Esophagus muscularis mucosa (tissue), 4 donors: ENCODE measurements around the gene ACVRL1. TPM values are rescaled to one million over a fixed set of nuclear protein-coding genes. Genes with fewer than 3 reads are reported as not detected.
A peak's percentile ranks its signal among the peaks of the same experiment; 100 is the strongest.

ENCODE experiments used
- DNase-seq: peaks from one replicate; pipeline ENCODE4 v3.0.0-alpha.2; 2017; ENCODE audit errors: extremely low spot score
- H3K27ac ChIP-seq, 4 donors: fragments of 200-600 bp; sonication (generic); replicated peaks in 1 of 4; 1 replicate in 3 of 4; 2 replicates in 1 of 4; pipeline ENCODE4 v1.5.1; 2016 to 2019; ENCODE audit warnings: mild to moderate bottlenecking in 1 of 4
- H3K27me3 ChIP-seq, 4 donors: fragments of 200-600 bp; sonication (generic); one replicate each; pipeline versions ENCODE4 v1.5.1 to v1.6.0; 2016 to 2019
- H3K36me3 ChIP-seq, 4 donors: fragments of 200-600 bp; sonication (generic); one replicate each; pipeline ENCODE4 v1.5.1; 2016 to 2019
- H3K4me1 ChIP-seq, 4 donors: fragments of 200-600 bp; sonication (generic); one replicate each; pipeline ENCODE4 v1.5.1; 2016 to 2019
- H3K4me3 ChIP-seq, 4 donors: fragments of 200-600 bp; sonication (generic); 1 replicate in 2 of 4; 2 replicates in 2 of 4; pipeline ENCODE4 v1.5.1; 2016 to 2019; ENCODE audit warnings: mild to moderate bottlenecking in 4 of 4, moderate library complexity in 1 of 4
- H3K9me3 ChIP-seq, 4 donors: fragments of 200-600 bp; sonication (generic); 1 replicate in 3 of 4; 2 replicates in 1 of 4; pipeline ENCODE4 v1.5.1; 2016 to 2019
- CTCF ChIP-seq, 3 experiments: fragments of 200-600 bp in 2 of 3; fragments of 450-650 bp in 1 of 3; sonication (generic) in 2 of 3; IDR thresholded peaks; one replicate each; pipeline ENCODE4 v1.5.1; 2017 to 2019; ENCODE audit warnings: antibody characterized with exemption in 3 of 3, mild to moderate bottlenecking in 2 of 3, moderate library complexity in 1 of 3
- EP300 ChIP-seq: sonication (generic); formaldehyde crosslinking; IDR thresholded peaks from one replicate; pipeline ENCODE4 v1.6.1; 2017; ENCODE audit warnings: antibody characterized with exemption
- POLR2A ChIP-seq: fragments of 450-650 bp; IDR thresholded peaks from one replicate; pipeline ENCODE4 v1.6.1; 2017; ENCODE audit warnings: antibody characterized with exemption, moderate library complexity, mild to moderate bottlenecking, low read depth
- POLR2AphosphoS5 ChIP-seq, 2 donors: sonication (generic); formaldehyde crosslinking; IDR thresholded peaks; one replicate each; pipeline ENCODE4 v1.6.1; 2017; ENCODE audit warnings: antibody characterized with exemption in 2 of 2
- WGBS: methylation state at CpG from one replicate; pipeline ENCODE4 v1.1.5; 2018; 5-methylcytosine and 5-hydroxymethylcytosine counted together
- intact Hi-C: fragments of 100-400 bp; cut with DNase I; formaldehyde crosslinking; loops from one replicate; pipeline ENCODE4 v1.15.1; 2023
- total RNA-seq, 4 donors: library from RNA; depleted of rRNA; stranded (reverse); fragments of >200 nt; gene quantifications; one replicate each; pipeline versions ENCODE4 v1.1.0 to v1.2.1, GENCODE V29; 2016

ACVRL1 gene
- total RNA-seq, 4 donors from 2014 or later = 124 to 149 (median 125) TPM

- intact Hi-C loops = no loop called here
- H3K27me3 ChIP-seq = peaks cover 0 to 36% (median 14%) of the 10 kb centered on the region in 4 donors
- TF ChIP-seq EP300 (no peak), POLR2AphosphoS5 (IDR thresholded peaks at IDR 0.05) (peak in 1 of 2 donors; percentile 3)
Measured at GRCh38 chr12:51904951-51905470, 2.3 kb upstream of the ACVRL1 start.

GRCh38 chr12:51905471-51906429, 1.6 kb upstream of the ACVRL1 start:
- peak overlapping the region; percentile 60 to 71 (median 61) for H3K4me3 ChIP-seq
- 58% methylated on average over 17 of the region's 18 CpGs for WGBS
- peaks cover 25 to 57% (median 49%) of the 10 kb centered on the region in 4 donors for H3K4me1 ChIP-seq
- intact Hi-C loops = no loop called here
- no peaks in the 10 kb centered on the region for H3K9me3 ChIP-seq
- H3K27ac ChIP-seq = peak overlapping the region; percentile 87 to 92 (median 88)
- peaks cover 0 to 36% (median 14%) of the 10 kb centered on the region in 4 donors for H3K27me3 ChIP-seq
- no peaks in the 10 kb centered on the region for H3K36me3 ChIP-seq
- no peak for DNase-seq
- no peak for TF ChIP-seq POLR2A
- peak; percentile 31 to 66 for TF ChIP-seq POLR2AphosphoS5 (IDR thresholded peaks at IDR 0.05)
- no peak for TF ChIP-seq CTCF (IDR thresholded peaks at IDR 0.05)

More at GRCh38 chr12:51904951-51905470, 2.3 kb upstream of the ACVRL1 start:
- Histone ChIP-seq H3K4me3 (peak overlapping the region in 3 of 4 donors; percentile 13 to 36 (median 15)), H3K4me1 (peaks cover 21 to 50% (median 42%) of the 10 kb centered on the region in 4 donors), H3K27ac (peak overlapping the region; percentile 87 to 92 (median 88)), H3K9me3 (no peaks in the 10 kb centered on the region), H3K36me3 (no peaks in the 10 kb centered on the region)
- no peak for DNase-seq

GRCh38 chr12:51906430-51907082, 748 bp upstream of the ACVRL1 start:
- TF ChIP-seq CTCF (IDR thresholded peaks at IDR 0.05) (no peak), POLR2AphosphoS5 (IDR thresholded peaks at IDR 0.05) (no peak), EP300 (no peak), POLR2A (no peak)
- intact Hi-C loops = no loop called here
- WGBS = 32% methylated on average over 22 of the region's 23 CpGs
- no peaks in the 10 kb centered on the region for H3K9me3 ChIP-seq
- peaks cover 0 to 36% (median 14%) of the 10 kb centered on the region in 4 donors for H3K27me3 ChIP-seq
- H3K27ac ChIP-seq = peak overlapping the region; percentile 87 to 92 (median 88)
- DNase-seq = no peak
- H3K36me3 ChIP-seq = no peaks in the 10 kb centered on the region
- H3K4me3 ChIP-seq = peak overlapping the region; percentile 60 to 71 (median 61)
- peaks cover 33 to 65% (median 57%) of the 10 kb centered on the region in 4 donors for H3K4me1 ChIP-seq

GRCh38 chr12:51907856-51908425, 637 bp downstream of the ACVRL1 start:
- intact Hi-C loops = no loop called here
- 69% methylated on average over 6 of the region's 7 CpGs for WGBS
- no peaks in the 10 kb centered on the region for H3K9me3 ChIP-seq
- TF ChIP-seq CTCF (IDR thresholded peaks at IDR 0.05) (no peak), POLR2AphosphoS5 (IDR thresholded peaks at IDR 0.05) (peak in 1 of 2 donors; percentile 3)
- H3K27me3 ChIP-seq = peaks cover 0 to 46% (median 14%) of the 10 kb centered on the region in 4 donors
- H3K4me3 ChIP-seq = peak overlapping the region; percentile 60 to 71 (median 61)
- peak overlapping the region; percentile 87 to 92 (median 88) for H3K27ac ChIP-seq
- H3K4me1 ChIP-seq = peaks cover 43 to 79% (median 71%) of the 10 kb centered on the region in 4 donors
- peaks cover 0 to 5% (median 0%) of the 10 kb centered on the region in 4 donors for H3K36me3 ChIP-seq
- no peak for DNase-seq
